Activated CD8-positive, alpha-beta memory T cell treated with anti-CD3 and anti-CD28 coated beads, Interleukin-2, amount 50 U/mL, for 1 hour (primary cell): Measurements from ENCODE around the gene ATXN7.
A peak's percentile ranks its signal among the peaks of the same experiment; 100 is the strongest.

Experiments
- DNase-seq: peaks from one replicate; pipeline ENCODE4 v3.0.0-alpha.2; 2020; ENCODE audit errors: extremely low read depth

ATXN7 gene

GRCh38 chr3:63908081-63908736 is 44.5 kb downstream of the ATXN7 start:
- no peak for DNase-seq

GRCh38 chr3:63908776-63909175 is 45.1 kb downstream of the ATXN7 start:
- no peak for DNase-seq

GRCh38 chr3:63909431-63909830 is 45.8 kb downstream of the ATXN7 start:
- DNase-seq, result no peak

- no peak for DNase-seq
Measured at GRCh38 chr3:63910001-63910400, 46.3 kb downstream of the ATXN7 start.

GRCh38 chr3:63910891-63911290 is 47.2 kb downstream of the ATXN7 start:
- no peak for DNase-seq

GRCh38 chr3:63911509-63911872 is 47.8 kb downstream of the ATXN7 start:
- no peak for DNase-seq

GRCh38 chr3:63911873-63912767 is 48.5 kb downstream of the ATXN7 start, which contains the start of gene SCAANT1:
Gene SCAANT1 (minus strand): TSS chr3:63912383.
- peak; percentile 72 for DNase-seq

GRCh38 chr3:63912768-63913588 is 49.3 kb downstream of the ATXN7 start:
- DNase-seq, result peak; percentile 22

- no peak for DNase-seq
Measured at GRCh38 chr3:63914312-63914711, 50.6 kb downstream of the ATXN7 start.

- DNase-seq, result no peak
Measured at GRCh38 chr3:63918321-63918720, 54.7 kb downstream of the ATXN7 start.

- DNase-seq, result no peak
Measured at GRCh38 chr3:63920001-63920400, 56.3 kb downstream of the ATXN7 start.

- no peak for DNase-seq
Measured at GRCh38 chr3:63921741-63922482, 58.2 kb downstream of the ATXN7 start.

GRCh38 chr3:63922491-63923199 is 59.0 kb downstream of the ATXN7 start:
- DNase-seq, result no peak

GRCh38 chr3:63926309-63926708 is 62.6 kb downstream of the ATXN7 start:
- DNase-seq, result no peak

- no peak for DNase-seq
Measured at GRCh38 chr3:63927422-63928280, 64.0 kb downstream of the ATXN7 start.

GRCh38 chr3:63931290-63931689 is 67.6 kb downstream of the ATXN7 start:
- no peak for DNase-seq

GRCh38 chr3:63932509-63933212 is 69.0 kb downstream of the ATXN7 start:
- DNase-seq, result no peak

- no peak for DNase-seq
Measured at GRCh38 chr3:63933459-63933858, 69.8 kb downstream of the ATXN7 start.
